Stimulated activated CD4-positive, alpha-beta T cell treated with anti-CD3 and anti-CD28 coated beads, Interleukin-1b, Interleukin-23, amount 100 ng/mL, for 1 hour (primary cell): ENCODE results near the gene EIF4G1.
"Not testable (repeated sequence)": the region's sequence is repeated elsewhere in the genome, so short reads cannot be mapped to it uniquely, and the experiment has no call there.

Source experiments
- DNase-seq, 2 donors: peaks; one replicate each; pipeline ENCODE4 v3.0.0-alpha.2; 2020; ENCODE audit warnings: low read depth in 2 of 2

The EIF4G1 gene

GRCh38 chr3:184314363-184314699, at the start of gene EIF4G1:
EIF4G1 (plus strand) TSS chr3:184314606; CDS start chr3:184315797, 1,191 bp downstream.
- DNase-seq: peak; percentile 81 to 88

GRCh38 chr3:184267249-184267648, 47.2 kb upstream of the EIF4G1 start:
- DNase-seq: not testable (repeated sequence)

- no peak for DNase-seq
These were observed 42.1 kb upstream of the EIF4G1 start for GRCh38 chr3:184272269-184272668.

- DNase-seq: no peak
These were observed 39.1 kb upstream of the EIF4G1 start for GRCh38 chr3:184275381-184275701.

GRCh38 chr3:184275961-184276910, 38.2 kb upstream of the EIF4G1 start, which contains the start of gene ECE2:
ECE2 (plus strand) TSS chr3:184276022; CDS start chr3:184276154, 132 bp downstream.
- no peak for DNase-seq

- no peak for DNase-seq
These were observed 37.0 kb upstream of the EIF4G1 start for GRCh38 chr3:184277366-184277765.

- no peak for DNase-seq
These were observed 31.5 kb upstream of the EIF4G1 start for GRCh38 chr3:184282941-184283340.

- DNase-seq: no peak
These were observed 30.7 kb upstream of the EIF4G1 start for GRCh38 chr3:184283681-184284080.

- no peak for DNase-seq
These were observed 29.7 kb upstream of the EIF4G1 start for GRCh38 chr3:184284696-184285095.

- DNase-seq: peak; percentile 9 to 48
These were observed 24.9 kb upstream of the EIF4G1 start for GRCh38 chr3:184289426-184289938.

- DNase-seq: no peak
These were observed 24.1 kb upstream of the EIF4G1 start for GRCh38 chr3:184290331-184290730.

GRCh38 chr3:184291044-184291737, 23.2 kb upstream of the EIF4G1 start:
- no peak for DNase-seq

GRCh38 chr3:184291738-184292445, 22.5 kb upstream of the EIF4G1 start:
- DNase-seq: no peak

GRCh38 chr3:184295771-184296170, 18.6 kb upstream of the EIF4G1 start:
- no peak for DNase-seq

- no peak for DNase-seq
These were observed 17.8 kb upstream of the EIF4G1 start for GRCh38 chr3:184296616-184297015.

GRCh38 chr3:184298759-184299487, 15.5 kb upstream of the EIF4G1 start, which contains the start of gene PSMD2:
PSMD2 (plus strand) TSS chr3:184299241; CDS start chr3:184299267, 26 bp downstream.
- peak; percentile 97 for DNase-seq

GRCh38 chr3:184299488-184300377, 14.7 kb upstream of the EIF4G1 start:
- DNase-seq: no peak

GRCh38 chr3:184300378-184300720, 14.1 kb upstream of the EIF4G1 start:
- DNase-seq: no peak

GRCh38 chr3:184305577-184305976, 8.8 kb upstream of the EIF4G1 start:
- no peak for DNase-seq

GRCh38 chr3:184306341-184306972, 7.9 kb upstream of the EIF4G1 start:
- no peak for DNase-seq
